GM18873 (cell line): ENCODE measurements around the gene SLC6A8.
"Not testable (repeated sequence)": the region's sequence is repeated elsewhere in the genome, so short reads cannot be mapped to it uniquely, and the experiment has no call there.

ENCODE experiments used
- ATAC-seq: cut with Tn5 transposase; IDR thresholded peaks from one replicate; pipeline ENCODE4 v1.9.1; 2021; ENCODE audit warnings: mild to moderate bottlenecking, moderate library complexity, moderate number of reproducible peaks; ENCODE audit not compliant: unreplicated experiment, low FRiP score

The SLC6A8 gene

GRCh38 chrX:153726286-153727122 lies 38.8 kb downstream of the SLC6A8 start:
- ATAC-seq = peak; percentile 45

GRCh38 chrX:153727123-153727931 lies 39.6 kb downstream of the SLC6A8 start:
- ATAC-seq = no peak

GRCh38 chrX:153728095-153728494 lies 40.4 kb downstream of the SLC6A8 start:
- no peak for ATAC-seq

GRCh38 chrX:153728951-153729631 lies 41.4 kb downstream of the SLC6A8 start:
- no peak for ATAC-seq

GRCh38 chrX:153730115-153730514 lies 42.4 kb downstream of the SLC6A8 start:
- not testable (repeated sequence) for ATAC-seq

GRCh38 chrX:153731117-153731844 lies 43.6 kb downstream of the SLC6A8 start:
- ATAC-seq = no peak

GRCh38 chrX:153731845-153732215 lies 44.1 kb downstream of the SLC6A8 start:
- ATAC-seq = no peak

- no peak for ATAC-seq
These were observed 44.7 kb downstream of the SLC6A8 start for GRCh38 chrX:153732401-153732800.

GRCh38 chrX:153733651-153734240 lies 46.0 kb downstream of the SLC6A8 start:
- no peak for ATAC-seq

- ATAC-seq = no peak
These were observed 47.1 kb downstream of the SLC6A8 start for GRCh38 chrX:153734871-153735270.

GRCh38 chrX:153735274-153735673 lies 47.5 kb downstream of the SLC6A8 start:
- no peak for ATAC-seq

GRCh38 chrX:153736071-153736820 lies 48.5 kb downstream of the SLC6A8 start:
- no peak for ATAC-seq

GRCh38 chrX:153736871-153737441 lies 49.2 kb downstream of the SLC6A8 start:
- ATAC-seq = no peak

- ATAC-seq = no peak
These were observed 50.4 kb downstream of the SLC6A8 start for GRCh38 chrX:153738056-153738605.

- ATAC-seq = no peak
These were observed 52.2 kb downstream of the SLC6A8 start for GRCh38 chrX:153739754-153740486.

GRCh38 chrX:153740631-153741222 lies 53.0 kb downstream of the SLC6A8 start:
- ATAC-seq = no peak

- ATAC-seq = no peak
These were observed 53.7 kb downstream of the SLC6A8 start for GRCh38 chrX:153741446-153741845.

- ATAC-seq = not testable (repeated sequence)
These were observed 54.4 kb downstream of the SLC6A8 start for GRCh38 chrX:153742111-153742510.
